ENCODE data around the gene GBP6.

DNA sequence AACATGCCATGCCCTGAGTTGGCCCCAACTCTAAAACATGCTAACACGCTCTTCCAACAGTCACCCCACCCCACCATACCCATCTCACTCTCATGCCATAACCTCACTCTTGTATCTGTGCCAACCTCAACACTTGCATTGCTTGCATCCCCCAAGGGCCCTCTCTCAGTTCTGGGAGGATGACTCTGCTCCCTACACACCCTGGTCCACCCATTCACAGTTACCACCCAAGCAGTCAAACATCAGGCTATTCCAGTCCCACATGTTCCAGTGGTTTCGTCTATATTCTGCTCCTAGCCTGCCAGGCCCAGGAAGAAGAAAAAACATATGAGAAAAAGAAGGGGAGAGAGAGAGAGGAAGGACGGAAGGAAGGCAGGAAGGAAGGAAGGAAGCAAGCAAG, 31.0 kb downstream of the GBP6 start:
- TF ChIP-seq, protein P1, sequence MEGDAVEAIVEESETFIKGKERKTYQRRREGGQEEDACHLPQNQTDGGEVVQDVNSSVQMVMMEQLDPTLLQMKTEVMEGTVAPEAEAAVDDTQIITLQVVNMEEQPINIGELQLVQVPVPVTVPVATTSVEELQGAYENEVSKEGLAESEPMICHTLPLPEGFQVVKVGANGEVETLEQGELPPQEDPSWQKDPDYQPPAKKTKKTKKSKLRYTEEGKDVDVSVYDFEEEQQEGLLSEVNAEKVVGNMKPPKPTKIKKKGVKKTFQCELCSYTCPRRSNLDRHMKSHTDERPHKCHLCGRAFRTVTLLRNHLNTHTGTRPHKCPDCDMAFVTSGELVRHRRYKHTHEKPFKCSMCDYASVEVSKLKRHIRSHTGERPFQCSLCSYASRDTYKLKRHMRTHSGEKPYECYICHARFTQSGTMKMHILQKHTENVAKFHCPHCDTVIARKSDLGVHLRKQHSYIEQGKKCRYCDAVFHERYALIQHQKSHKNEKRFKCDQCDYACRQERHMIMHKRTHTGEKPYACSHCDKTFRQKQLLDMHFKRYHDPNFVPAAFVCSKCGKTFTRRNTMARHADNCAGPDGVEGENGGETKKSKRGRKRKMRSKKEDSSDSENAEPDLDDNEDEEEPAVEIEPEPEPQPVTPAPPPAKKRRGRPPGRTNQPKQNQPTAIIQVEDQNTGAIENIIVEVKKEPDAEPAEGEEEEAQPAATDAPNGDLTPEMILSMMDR (IDR thresholded peaks at IDR 0.05): no peak
- no peak for TF ChIP-seq POLR2A (IDR thresholded peaks at IDR 0.05)
- TF ChIP-seq POLR2AphosphoS5 (IDR thresholded peaks at IDR 0.05): no peak

Data from gastroesophageal sphincter (tissue), 3 donors.